ENCODE data around the gene ATE1. TPM values are rescaled to one million over a fixed set of nuclear protein-coding genes. Genes with fewer than 3 reads are reported as not detected.

The ATE1 gene
- total and polyA plus RNA-seq, 10 of the 15 experiments (the other 5 are each of a cell fraction or from before 2014, with no cell fraction given), result 4.3 to 22.7 (median 15.9) TPM

- TF ChIP-seq ZBTB33 (IDR thresholded peaks at IDR 0.05) (no peak), SMAD1 (IDR thresholded peaks at IDR 0.05; ENCODE audit: low read depth, partially characterized antibody) (no peak), POLR2AphosphoS2 (IDR thresholded peaks at IDR 0.05; ENCODE audit: low read depth, low read length) (no peak), NR2C2 (IDR thresholded peaks at IDR 0.05; ENCODE audit: borderline replicate concordance, control insufficient read depth, insufficient read length, low read depth) (no peak), SUZ12 (IDR thresholded peaks at IDR 0.05; ENCODE audit: unreplicated experiment) (no peak)
Measured at GRCh38 chr10:121921238-121921931, 6.4 kb downstream of the ATE1 start (continued).

GRCh38 chr10:121919666-121920065, 8.2 kb downstream of the ATE1 start:
- Histone ChIP-seq H3K9me3 (replicated peaks; ENCODE audit: control insufficient read depth, insufficient read depth, low read length) (no peaks in the 10 kb centered on the region; the same call in 2 of the 3 replicates), H3K4me1 (ENCODE audit: control insufficient read depth, insufficient read depth, low read length) (0 out of 2 replicates have a peak, but pooled peaks cover 2% of the 10 kb centered on the region), H3K27me3 (replicated peaks in 1 of 2; ENCODE audit: control insufficient read depth in 2 of 2, insufficient read depth in 2 of 2, low read length in 1 of 2) (no peaks in the 10 kb centered on the region), H3K4me3 (no peak overlapping the region), H3K9ac (ENCODE audit: control insufficient read depth, insufficient read depth, low read length) (no peak overlapping the region), H4K20me1 (ENCODE audit: control insufficient read depth, insufficient read depth) (no peaks in the 10 kb centered on the region), H3K79me2 (ENCODE audit: control insufficient read depth, insufficient read depth, low read length) (no peaks in the 10 kb centered on the region; the same call in 1 of the 2 replicates), H3K27ac (ENCODE audit: control insufficient read depth, insufficient read depth) (no peak overlapping the region), H3K36me3 (ENCODE audit: control insufficient read depth in 2 of 2, insufficient read depth in 2 of 2, low read length in 1 of 2) (peaks cover 0 to 5% of the 10 kb centered on the region in 2 experiments; a peak in 2 of 4 replicates), H2AFZ (ENCODE audit: control insufficient read depth, low read depth, low read length) (no peak overlapping the region), H3K4me2 (ENCODE audit: control insufficient read depth, insufficient read depth) (0 out of 2 replicates have a peak overlapping the region, but pooled peaks have one; percentile 3)
- RAD21 ChIA-PET (ENCODE audit: unreplicated experiment), result no interaction called here
- TF ChIP-seq ASH2L (IDR thresholded peaks at IDR 0.05; ENCODE audit: borderline replicate concordance, low read depth) (no peak), POU2F2 (IDR thresholded peaks at IDR 0.05; ENCODE audit: borderline replicate concordance, low read depth, low read length) (peak; percentile 52; the same call in 1 of the 3 replicates), SMAD5 (IDR thresholded peaks at IDR 0.05; ENCODE audit: low read depth) (no peak)
- ATAC-seq (peak; percentile 42; the same call in 1 of the 3 replicates), FAIRE-seq (no peak), DNase-seq (ENCODE audit: low read depth, low spot score) (no peak)
- intact Hi-C loops (cut with micrococcal nuclease; ENCODE audit: unreplicated experiment) (no loop called here), in situ Hi-C loops (cut with MboI) (no loop called here)
- SMC1A ChIA-PET (ENCODE audit: uncharacterized antibody, unreplicated experiment), result interaction anchor here (1.4 kb wide), 1 partner anchor 30 kb away, joined by 3 read pairs; no protein-coding TSS in a partner anchor
- CTCF ChIA-PET, result no interaction called here
- POLR2A ChIA-PET, result no interaction called here
- no TSS peak for BruUV-seq (replicated peaks)
- WGBS (ENCODE audit: insufficient coverage, insufficient replicate concordance, low lambda C conversion rate, missing lambda C conversion rate), result under 1% methylated on average over 10 of the region's 10 CpGs

Measured in GM12878 (cell line).